GM12878 (cell line): Measurements from ENCODE around the gene KIAA1217. TPM values are rescaled to one million over a fixed set of nuclear protein-coding genes. Genes with fewer than 3 reads are reported as not detected.
A peak's percentile ranks its signal among the peaks of the same experiment; 100 is the strongest.

Source experiments
- ATAC-seq: fragments of 200-7000 bp; cut with Tn5 transposase; 3 replicates; pipeline ENCODE4 v1.9.1; 2020; ENCODE audit warnings: mild to moderate bottlenecking, moderate library complexity
- BruUV-seq: library from RNA; stranded (reverse); fragments of 400-500 nt; replicated peaks from 2 replicates; lab custom pipeline; 2021; lab: Mats Ljungman, UMichigan
- CTCF ChIA-PET: fragments of 300-600 bp; sonication (Branson Sonifier 250); formaldehyde crosslinking; extraction: SDS; loops from one replicate; lab custom pipeline; 2021; ENCODE audit warnings: inconsistent platforms; lab: Yijun Ruan, JAX
- POLR2A ChIA-PET: fragments of 350-600 bp; formaldehyde crosslinking; extraction: SDS; loops from one replicate; lab custom pipeline; 2021; ENCODE audit warnings: inconsistent platforms; lab: Charles Lee
- RAD21 ChIA-PET: fragments of 300-600 bp; sonication (Branson Sonifier 250); formaldehyde crosslinking; loops from one replicate; lab custom pipeline; 2023; ENCODE audit warnings: antibody characterized with exemption; ENCODE audit not compliant: unreplicated experiment; lab: Charles Lee
- SMC1A ChIA-PET: fragments of 300-600 bp; sonication (Branson Sonifier 250); formaldehyde crosslinking; loops from one replicate; lab custom pipeline; 2023; ENCODE audit not compliant: unreplicated experiment, uncharacterized antibody; lab: Charles Lee
- DNase-seq: peaks from one replicate; pipeline ENCODE4 v3.0.0-alpha.2; 2011; ENCODE audit warnings: low read depth, low spot score
- FAIRE-seq: peaks from 3 replicates; lab custom pipeline; 2011; peaks lifted over from hg19 to GRCh38; lab: Jason Lieb, UNC
- H2AFZ ChIP-seq: 2 replicates; pipeline ENCODE4 v1.6.0; 2011; ENCODE audit warnings: low read depth, low read length, control low read depth; ENCODE audit not compliant: control insufficient read depth
- H3K27ac ChIP-seq: 2 replicates; pipeline ENCODE4 v1.5.1; 2011; ENCODE audit warnings: control low read depth; ENCODE audit not compliant: control insufficient read depth, insufficient read depth
- H3K27me3 ChIP-seq, 2 experiments: replicated peaks in 1 of 2; 2 replicates each; pipeline versions ENCODE4 v1.6.0 to v1.6.1; 2011; ENCODE audit warnings: low read length in 1 of 2; ENCODE audit not compliant: control insufficient read depth in 2 of 2, insufficient read depth in 2 of 2
- H3K36me3 ChIP-seq, 2 experiments: 2 replicates each; pipeline ENCODE4 v1.5.1; 2011; ENCODE audit warnings: low read length in 1 of 2; ENCODE audit not compliant: control insufficient read depth in 2 of 2, insufficient read depth in 2 of 2
- H3K4me1 ChIP-seq: 2 replicates; pipeline ENCODE4 v1.6.1; 2011; ENCODE audit warnings: mild to moderate bottlenecking, low read length, moderate library complexity, mixed read lengths; ENCODE audit not compliant: control insufficient read depth, insufficient read depth
- H3K4me2 ChIP-seq: 2 replicates; pipeline ENCODE4 v1.6.0; 2011; ENCODE audit warnings: control low read depth; ENCODE audit not compliant: control insufficient read depth, insufficient read depth
- H3K4me3 ChIP-seq: fragments of 200-600 bp; sonication (generic); 2 replicates; pipeline ENCODE4 v1.5.1; 2016
- H3K79me2 ChIP-seq: 2 replicates; pipeline ENCODE4 v1.6.0; 2011; ENCODE audit warnings: low read length; ENCODE audit not compliant: control insufficient read depth, insufficient read depth
- H3K9ac ChIP-seq: 2 replicates; pipeline ENCODE4 v1.8.0; 2011; ENCODE audit warnings: low read length, control low read depth, mixed read lengths; ENCODE audit not compliant: control insufficient read depth, insufficient read depth
- H3K9me3 ChIP-seq: replicated peaks from 3 replicates; pipeline ENCODE4 v1.5.1; 2011; ENCODE audit warnings: mild to moderate bottlenecking, low read length; ENCODE audit not compliant: control insufficient read depth, insufficient read depth
- H4K20me1 ChIP-seq: 2 replicates; pipeline ENCODE4 v1.6.0; 2011; ENCODE audit not compliant: control insufficient read depth, insufficient read depth
- BMI1 ChIP-seq: fragments of 450-650 bp; IDR thresholded peaks from 2 replicates; pipeline ENCODE4 v1.6.1; 2016; ENCODE audit warnings: mild to moderate bottlenecking, moderate library complexity, borderline replicate concordance
- CHD1 ChIP-seq: IDR thresholded peaks from 2 replicates; pipeline ENCODE4 v1.6.1; 2012; ENCODE audit warnings: low read depth, low read length, improper control_type of control experiment
- FOXK2 ChIP-seq: fragments of 450-650 bp; IDR thresholded peaks from 2 replicates; pipeline ENCODE4 v1.6.1; 2017; ENCODE audit warnings: mild to moderate bottlenecking, moderate library complexity
- HDAC6 ChIP-seq: fragments of 200-600 bp; sonication (generic); IDR thresholded peaks from one replicate; pipeline ENCODE4 v1.8.0; 2017; ENCODE audit warnings: antibody characterized with exemption; ENCODE audit not compliant: unreplicated experiment
- JUNB ChIP-seq: IDR thresholded peaks from 2 replicates; pipeline ENCODE4 v1.6.1; 2016; ENCODE audit warnings: antibody characterized with exemption, mild to moderate bottlenecking
- MTA3 ChIP-seq: IDR thresholded peaks from 2 replicates; pipeline ENCODE4 v1.6.1; 2012; ENCODE audit warnings: low read length, inconsistent platforms, borderline replicate concordance
- PML ChIP-seq: IDR thresholded peaks from 2 replicates; pipeline ENCODE4 v1.6.1; 2012; ENCODE audit warnings: low read length, inconsistent platforms
- POLR2AphosphoS2 ChIP-seq: IDR thresholded peaks from 2 replicates; pipeline ENCODE4 v1.6.1; 2011; ENCODE audit warnings: low read depth, mild to moderate bottlenecking, low read length, improper control_type of control experiment, moderate library complexity
- RAD21 ChIP-seq: IDR thresholded peaks from 2 replicates; pipeline ENCODE4 v1.6.1; 2011; ENCODE audit warnings: mild to moderate bottlenecking, low read depth, low read length, moderate library complexity; ENCODE audit not compliant: insufficient read depth
- SIX5 ChIP-seq: IDR thresholded peaks from 2 replicates; pipeline ENCODE4 v1.6.1; 2011; ENCODE audit warnings: mild to moderate bottlenecking, low read depth, low read length, moderate library complexity; ENCODE audit not compliant: severe bottlenecking
- ZBTB4 ChIP-seq: fragments of 450-650 bp; formaldehyde crosslinking; IDR thresholded peaks from 2 replicates; pipeline ENCODE4 v1.4.0; 2022; ENCODE audit warnings: mild to moderate bottlenecking, moderate library complexity
- ZNF274 ChIP-seq: IDR thresholded peaks from one replicate; pipeline ENCODE4 v1.8.0; 2011; ENCODE audit not compliant: insufficient read length, insufficient read depth
- WGBS: methylation state at CpG from one replicate; pipeline ENCODE4 v1.1.6; 2016; ENCODE audit warnings: low lambda C conversion rate; ENCODE audit not compliant: insufficient replicate concordance, insufficient coverage; ENCODE audit errors: missing lambda C conversion rate; 5-methylcytosine and 5-hydroxymethylcytosine counted together
- in situ Hi-C: fragments of 300-500 bp; cut with MboI; formaldehyde crosslinking; loops from 9 replicates; pipeline ENCODE4 v1.14.3; 2018; ENCODE audit warnings: mixed read lengths
- intact Hi-C: fragments of 100-400 bp; cut with micrococcal nuclease; formaldehyde crosslinking; loops from one replicate; pipeline ENCODE4 v1.14.2; 2022; ENCODE audit not compliant: unreplicated experiment
- polyA plus RNA-seq, 11 experiments: library from polyadenylated mRNA; depleted of rRNA in 4 of 11; unstranded in 6 of 11; stranded (reverse) in 5 of 11; fragments of >200 nt; fragmentation: Nextera tagmentation in 4 of 11; fragmentation: Illumina TruSeq in 1 of 11; extraction: Ambion mirVana in 4 of 11; extraction: Trizol in 1 of 11; gene quantifications; 1 replicate in 1 of 11; 2 replicates in 10 of 11; pipeline versions ENCODE4 v1.2.1 to v1.2.3, GENCODE V29; 2011 to 2016; ENCODE audit warnings: inconsistent platforms in 2 of 11, missing spikeins in 2 of 11, low read depth in 1 of 11
- total RNA-seq, 4 experiments: library from RNA; depleted of rRNA in 3 of 4; stranded (reverse); fragments of >200 nt in 3 of 4; fragmentation: Illumina TruSeq in 1 of 4; extraction: Trizol in 1 of 4; gene quantifications; 2 replicates each; pipeline versions ENCODE4 v1.2.1 to v1.2.3, GENCODE V29; 2013 to 2021
- TF ChIP-seq, protein P1 (sequence below): fragments of 150-350 bp; IDR thresholded peaks from 2 replicates; pipeline ENCODE4 v1.6.1; 2016; ENCODE audit warnings: low read depth, low read length
- TF ChIP-seq, protein P2 (sequence below): fragments of 450-650 bp; IDR thresholded peaks from 2 replicates; pipeline ENCODE4 v1.6.1; 2017; ENCODE audit warnings: mild to moderate bottlenecking, low read depth, inconsistent platforms; ENCODE audit not compliant: poor library complexity, severe bottlenecking

KIAA1217 gene
- total and polyA plus RNA-seq, 10 of the 15 experiments (the other 5 are each of a cell fraction or from before 2014, with no cell fraction given): 0.57 to 3.8 (median 2.1) TPM

- no peaks in the 10 kb centered on the region for H3K4me1 ChIP-seq
- H3K9me3 ChIP-seq: no peaks in the 10 kb centered on the region
- no peak overlapping the region for H3K4me3 ChIP-seq
- WGBS: 44% methylated on average over 9 of the region's 9 CpGs
- no peaks in the 10 kb centered on the region for H3K36me3 ChIP-seq
- no peak overlapping the region for H3K4me2 ChIP-seq
- no peak for ATAC-seq
- intact Hi-C loops (no loop called here), in situ Hi-C loops (no loop called here)
- DNase-seq: no peak
- no peak overlapping the region for H2AFZ ChIP-seq
- no peaks in the 10 kb centered on the region; a peak in 1 of 4 replicates for H3K27me3 ChIP-seq
- BruUV-seq: no TSS peak
- ChIA-PET RAD21 (no interaction called here), CTCF (interaction anchor here (0.8 to 9.7 kb wide), 4 partner anchors 7 to 315 kb away, joined by 3 to 87 read pairs (median 4); no protein-coding TSS in a partner anchor), POLR2A (interaction anchor here (0.6 kb wide), 1 partner anchor 150 kb away, joined by 3 read pairs; no protein-coding TSS in a partner anchor), SMC1A (interaction anchor here (1.0 to 8.5 kb wide), 3 partner anchors 8 to 518 kb away, joined by 3 to 53 read pairs (median 7); no protein-coding TSS in a partner anchor)
- H3K79me2 ChIP-seq: no peaks in the 10 kb centered on the region
- H3K9ac ChIP-seq: no peak overlapping the region
- H3K27ac ChIP-seq: no peak overlapping the region
- FAIRE-seq: no peak
- no peaks in the 10 kb centered on the region for H4K20me1 ChIP-seq
- no peak for TF ChIP-seq CHD1
- TF ChIP-seq, protein P1, sequence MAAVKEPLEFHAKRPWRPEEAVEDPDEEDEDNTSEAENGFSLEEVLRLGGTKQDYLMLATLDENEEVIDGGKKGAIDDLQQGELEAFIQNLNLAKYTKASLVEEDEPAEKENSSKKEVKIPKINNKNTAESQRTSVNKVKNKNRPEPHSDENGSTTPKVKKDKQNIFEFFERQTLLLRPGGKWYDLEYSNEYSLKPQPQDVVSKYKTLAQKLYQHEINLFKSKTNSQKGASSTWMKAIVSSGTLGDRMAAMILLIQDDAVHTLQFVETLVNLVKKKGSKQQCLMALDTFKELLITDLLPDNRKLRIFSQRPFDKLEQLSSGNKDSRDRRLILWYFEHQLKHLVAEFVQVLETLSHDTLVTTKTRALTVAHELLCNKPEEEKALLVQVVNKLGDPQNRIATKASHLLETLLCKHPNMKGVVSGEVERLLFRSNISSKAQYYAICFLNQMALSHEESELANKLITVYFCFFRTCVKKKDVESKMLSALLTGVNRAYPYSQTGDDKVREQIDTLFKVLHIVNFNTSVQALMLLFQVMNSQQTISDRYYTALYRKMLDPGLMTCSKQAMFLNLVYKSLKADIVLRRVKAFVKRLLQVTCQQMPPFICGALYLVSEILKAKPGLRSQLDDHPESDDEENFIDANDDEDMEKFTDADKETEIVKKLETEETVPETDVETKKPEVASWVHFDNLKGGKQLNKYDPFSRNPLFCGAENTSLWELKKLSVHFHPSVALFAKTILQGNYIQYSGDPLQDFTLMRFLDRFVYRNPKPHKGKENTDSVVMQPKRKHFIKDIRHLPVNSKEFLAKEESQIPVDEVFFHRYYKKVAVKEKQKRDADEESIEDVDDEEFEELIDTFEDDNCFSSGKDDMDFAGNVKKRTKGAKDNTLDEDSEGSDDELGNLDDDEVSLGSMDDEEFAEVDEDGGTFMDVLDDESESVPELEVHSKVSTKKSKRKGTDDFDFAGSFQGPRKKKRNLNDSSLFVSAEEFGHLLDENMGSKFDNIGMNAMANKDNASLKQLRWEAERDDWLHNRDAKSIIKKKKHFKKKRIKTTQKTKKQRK: no peak
- TF ChIP-seq MTA3: no peak
- no peak for TF ChIP-seq POLR2AphosphoS2
- TF ChIP-seq JUNB: no peak
- TF ChIP-seq, protein P2, sequence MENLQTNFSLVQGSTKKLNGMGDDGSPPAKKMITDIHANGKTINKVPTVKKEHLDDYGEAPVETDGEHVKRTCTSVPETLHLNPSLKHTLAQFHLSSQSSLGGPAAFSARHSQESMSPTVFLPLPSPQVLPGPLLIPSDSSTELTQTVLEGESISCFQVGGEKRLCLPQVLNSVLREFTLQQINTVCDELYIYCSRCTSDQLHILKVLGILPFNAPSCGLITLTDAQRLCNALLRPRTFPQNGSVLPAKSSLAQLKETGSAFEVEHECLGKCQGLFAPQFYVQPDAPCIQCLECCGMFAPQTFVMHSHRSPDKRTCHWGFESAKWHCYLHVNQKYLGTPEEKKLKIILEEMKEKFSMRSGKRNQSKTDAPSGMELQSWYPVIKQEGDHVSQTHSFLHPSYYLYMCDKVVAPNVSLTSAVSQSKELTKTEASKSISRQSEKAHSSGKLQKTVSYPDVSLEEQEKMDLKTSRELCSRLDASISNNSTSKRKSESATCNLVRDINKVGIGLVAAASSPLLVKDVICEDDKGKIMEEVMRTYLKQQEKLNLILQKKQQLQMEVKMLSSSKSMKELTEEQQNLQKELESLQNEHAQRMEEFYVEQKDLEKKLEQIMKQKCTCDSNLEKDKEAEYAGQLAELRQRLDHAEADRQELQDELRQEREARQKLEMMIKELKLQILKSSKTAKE: no peak
- TF ChIP-seq SIX5: no peak
- peak; percentile 47 for TF ChIP-seq RAD21
- TF ChIP-seq BMI1: no peak
- TF ChIP-seq FOXK2: no peak
- TF ChIP-seq PML: no peak
- no peak for TF ChIP-seq ZNF274
- no peak for TF ChIP-seq HDAC6
- no peak for TF ChIP-seq ZBTB4 (CRISPR knock-in tag)
Observed at GRCh38 chr10:24513155-24513554, 304.2 kb downstream of the KIAA1217 start.
